K562 (cell line): Measurements from ENCODE around the gene MAGI1.

ENCODE experiments used
- FOS ChIP-seq: IDR thresholded peaks from 3 replicates; pipeline ENCODE4 v1.6.1; 2011; ENCODE audit not compliant: insufficient read length; ENCODE audit errors: extremely low read depth
- GTF3C2 ChIP-seq: IDR thresholded peaks from 3 replicates; pipeline ENCODE4 v1.6.1; 2011; ENCODE audit warnings: borderline replicate concordance, mild to moderate bottlenecking, moderate library complexity; ENCODE audit not compliant: insufficient read length; ENCODE audit errors: extremely low read depth
- MGA ChIP-seq: fragments of 450-650 bp; IDR thresholded peaks from 2 replicates; pipeline ENCODE4 v1.6.1; 2016; ENCODE audit warnings: mild to moderate bottlenecking, moderate library complexity
- ZNF695 ChIP-seq: fragments of 450-650 bp; formaldehyde crosslinking; IDR thresholded peaks from 2 replicates; pipeline ENCODE4 v1.4.0; 2020; ENCODE audit warnings: mild to moderate bottlenecking, moderate library complexity

DNA sequence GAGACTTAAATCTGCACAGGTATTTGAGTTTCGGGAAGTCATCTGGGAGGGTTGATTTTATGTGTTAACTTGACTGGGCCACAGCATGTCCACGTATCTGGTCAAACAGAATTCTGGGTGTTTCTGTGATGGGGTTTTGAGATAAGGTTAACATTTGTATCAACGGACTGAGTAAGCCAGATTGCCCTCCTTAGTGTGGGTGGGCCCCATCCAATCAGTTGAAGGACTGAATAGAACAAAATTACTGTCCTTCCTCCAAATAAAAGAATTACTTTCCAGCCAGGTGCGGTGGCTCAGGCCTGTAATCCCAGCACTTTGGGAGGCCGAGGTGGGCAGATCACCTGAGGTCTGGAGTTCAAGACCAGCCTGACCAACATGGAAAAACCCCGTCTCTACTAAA is 399.3 kb downstream of the MAGI1 start:
- TF ChIP-seq ZNF695 (CRISPR knock-in tag) = no peak
- no peak for TF ChIP-seq GTF3C2
- TF ChIP-seq MGA = no peak
- TF ChIP-seq FOS = no peak
